ENCODE measurements around the gene LRRC8E.
A peak's percentile ranks its signal among the peaks of the same experiment; 100 is the strongest.
"Not testable (repeated sequence)": the region's sequence is repeated elsewhere in the genome, so short reads cannot be mapped to it uniquely, and the experiment has no call there.

Gene LRRC8E

GRCh38 chr19:7887408-7888144 lies 734 bp upstream of the LRRC8E start:
- no peak for DNase-seq (ENCODE audit: low read depth)

GRCh38 chr19:7888826-7889217 lies 512 bp downstream of the LRRC8E start:
- DNase-seq (ENCODE audit: low read depth), result no peak

- not testable (repeated sequence) for DNase-seq (ENCODE audit: low read depth)
Measured at GRCh38 chr19:7893362-7894101, 5.2 kb downstream of the LRRC8E start.

- no peak for DNase-seq (ENCODE audit: low read depth)
Measured at GRCh38 chr19:7894612-7895309, 6.5 kb downstream of the LRRC8E start.

GRCh38 chr19:7895565-7895964 lies 7.3 kb downstream of the LRRC8E start:
- DNase-seq (ENCODE audit: low read depth), result no peak

GRCh38 chr19:7897292-7897691 lies 9.0 kb downstream of the LRRC8E start:
- DNase-seq (ENCODE audit: low read depth), result no peak

GRCh38 chr19:7898967-7899366 lies 10.7 kb downstream of the LRRC8E start:
- DNase-seq (ENCODE audit: low read depth), result no peak

- no peak for DNase-seq (ENCODE audit: low read depth)
Measured at GRCh38 chr19:7899751-7900378, 11.6 kb downstream of the LRRC8E start.

GRCh38 chr19:7900401-7900870 lies 12.1 kb downstream of the LRRC8E start:
- no peak for DNase-seq (ENCODE audit: low read depth)

- DNase-seq (ENCODE audit: low read depth), result no peak
Measured at GRCh38 chr19:7900931-7901330, 12.6 kb downstream of the LRRC8E start.

- DNase-seq (ENCODE audit: low read depth), result no peak
Measured at GRCh38 chr19:7901337-7901736, 13.0 kb downstream of the LRRC8E start.

GRCh38 chr19:7902796-7903243 lies 14.5 kb downstream of the LRRC8E start:
- DNase-seq (ENCODE audit: low read depth), result no peak

GRCh38 chr19:7903244-7904073 lies 15.1 kb downstream of the LRRC8E start, which contains the start of gene MAP2K7:
Gene MAP2K7 (plus strand): TSS chr19:7903877. CDS start chr19:7903945, 68 bp downstream.
- peak; percentile 93 for DNase-seq (ENCODE audit: low read depth)

- DNase-seq (ENCODE audit: low read depth), result no peak
Measured at GRCh38 chr19:7904074-7905020, 16.0 kb downstream of the LRRC8E start.

GRCh38 chr19:7905268-7905667 lies 17.0 kb downstream of the LRRC8E start:
- no peak for DNase-seq (ENCODE audit: low read depth)

- DNase-seq (ENCODE audit: low read depth), result no peak
Measured at GRCh38 chr19:7905859-7906258, 17.5 kb downstream of the LRRC8E start.

GRCh38 chr19:7907122-7907521 lies 18.8 kb downstream of the LRRC8E start:
- DNase-seq (ENCODE audit: low read depth), result no peak

- DNase-seq (ENCODE audit: low read depth), result no peak
Measured at GRCh38 chr19:7907544-7907943, 19.2 kb downstream of the LRRC8E start.

- no peak for DNase-seq (ENCODE audit: low read depth)
Measured at GRCh38 chr19:7908078-7908699, 19.9 kb downstream of the LRRC8E start.

Measured in HS-27A (cell line).